Activated T-cell treated with anti-CD3 and anti-CD28 coated beads for 48 hours (primary cell): ENCODE measurements around the gene UNC5C.

Experiments
- DNase-seq: peaks from one replicate; pipeline ENCODE4 v3.0.0-alpha.2; 2020; ENCODE audit warnings: low read depth

UNC5C gene

GRCh38 chr4:95465010-95465409 is 83.8 kb downstream of the UNC5C start:
- DNase-seq, result no peak

- DNase-seq, result no peak
Measured at GRCh38 chr4:95462921-95463320, 85.9 kb downstream of the UNC5C start.

DNA sequence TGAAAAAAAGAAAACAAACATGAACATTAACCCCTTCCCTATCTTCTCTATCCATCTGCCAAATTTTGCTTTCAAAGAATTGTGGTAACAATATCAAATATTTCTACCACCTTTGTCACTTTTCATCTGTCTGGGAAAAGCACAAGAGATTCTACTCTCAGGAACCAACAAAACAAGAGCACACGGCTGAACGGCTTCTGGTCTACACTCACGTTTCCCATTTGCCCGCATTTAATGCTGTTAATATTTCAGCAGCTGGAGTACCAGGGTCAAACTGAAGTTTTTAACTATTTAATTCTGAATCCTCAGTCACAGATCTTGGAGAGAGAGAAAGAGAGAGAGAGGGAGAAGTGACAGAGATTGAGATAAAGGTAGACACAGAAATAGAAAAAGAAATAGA is 91.4 kb downstream of the UNC5C start:
- DNase-seq, result no peak

DNA sequence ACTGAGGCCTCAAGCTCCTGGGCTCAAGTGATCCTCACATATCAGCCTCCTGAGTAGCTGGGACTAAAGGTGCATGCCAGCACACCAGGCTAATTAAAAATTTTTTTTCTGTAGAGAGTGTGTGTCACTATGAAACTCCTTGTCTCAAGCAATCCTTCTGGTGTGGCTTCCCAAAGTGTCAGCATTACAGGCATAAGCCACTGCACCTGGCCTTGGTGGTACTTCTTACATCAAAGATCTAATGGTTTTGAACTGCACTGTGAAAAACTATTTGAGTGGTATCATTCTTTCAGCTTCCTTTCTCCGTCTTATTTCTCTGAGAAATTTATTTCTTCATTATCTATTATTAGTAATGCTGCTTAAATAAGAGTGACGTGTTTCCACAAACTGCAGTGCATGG is 98.5 kb downstream of the UNC5C start:
- DNase-seq, result no peak

DNA sequence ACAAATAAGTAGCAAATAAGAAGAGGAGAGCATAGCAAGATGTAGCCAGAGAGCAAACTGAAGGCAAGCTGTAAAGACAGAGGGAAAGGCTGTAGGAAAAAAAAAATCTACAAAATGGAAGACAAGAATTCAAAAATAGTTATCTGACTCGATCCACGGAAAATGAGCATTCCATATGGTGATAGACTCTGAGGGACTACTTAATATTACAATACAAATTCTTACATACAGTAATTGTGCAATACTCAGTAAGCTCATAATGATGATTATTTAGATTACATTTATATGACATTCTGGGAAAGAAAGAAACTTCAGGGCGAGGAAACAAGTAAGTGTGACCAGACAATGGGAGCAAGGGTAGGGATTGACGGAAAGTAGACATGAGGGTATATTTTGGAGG is 102.6 kb downstream of the UNC5C start:
- DNase-seq, result no peak

DNA sequence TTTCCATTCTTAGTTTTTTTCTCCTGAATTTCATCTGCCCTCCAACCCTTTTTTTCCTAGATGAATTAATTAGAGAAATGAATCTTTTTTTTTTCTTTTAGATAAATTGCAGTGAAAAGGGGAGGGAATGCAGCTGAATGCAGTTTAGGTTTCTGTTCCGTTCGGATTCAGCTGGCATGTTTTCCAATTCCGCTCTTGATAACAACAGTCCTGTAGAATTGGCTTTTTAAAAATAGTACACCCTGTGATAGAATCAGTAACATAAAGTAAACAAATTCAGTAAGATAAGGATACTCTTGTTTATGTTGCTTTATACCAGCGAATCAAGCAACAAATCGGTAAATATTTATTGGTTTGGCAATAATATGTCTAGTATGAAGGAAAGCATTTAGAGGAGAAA is 103.5 kb downstream of the UNC5C start:
- no peak for DNase-seq

DNA sequence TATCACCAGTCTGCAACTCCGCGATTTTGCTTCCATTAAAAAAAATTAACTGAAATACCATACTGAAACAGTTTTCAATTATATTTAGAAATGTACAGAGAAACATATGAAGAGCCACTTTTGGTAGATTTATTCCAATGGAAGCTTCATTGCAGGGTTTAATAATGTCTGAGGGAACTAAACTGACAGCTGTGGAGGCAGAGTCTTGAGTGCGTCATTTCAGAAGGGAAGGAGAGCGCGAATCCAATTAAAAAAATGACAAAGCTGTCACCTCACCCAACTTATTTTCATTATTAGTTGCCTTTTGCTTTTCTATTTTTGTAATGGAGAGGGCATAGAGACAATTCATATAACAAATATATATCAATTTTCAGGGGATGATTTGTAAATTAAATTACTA is 104.0 kb downstream of the UNC5C start:
- DNase-seq, result no peak

DNA sequence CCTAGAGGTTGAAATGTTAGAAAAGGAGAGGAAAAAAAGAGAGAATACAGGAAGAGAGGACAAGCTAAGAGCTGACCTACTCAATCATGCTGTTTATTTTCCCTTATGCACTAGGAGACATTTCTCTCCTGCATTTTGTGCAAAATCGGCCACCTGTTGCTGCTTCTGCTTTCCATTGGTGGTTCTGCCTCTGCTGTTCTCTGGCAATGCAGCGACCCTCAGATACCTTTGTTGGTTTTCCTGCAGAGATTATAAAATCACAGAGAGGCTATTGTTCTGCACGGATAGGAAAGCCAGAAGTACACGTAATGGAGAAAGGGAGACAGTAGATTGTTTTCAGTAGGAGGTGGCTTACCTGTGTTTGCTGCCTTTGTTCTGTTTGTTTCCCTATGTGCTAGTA is 108.9 kb downstream of the UNC5C start:
- no peak for DNase-seq

- no peak for DNase-seq
Measured at GRCh38 chr4:95439071-95439470, 109.7 kb downstream of the UNC5C start.

DNA sequence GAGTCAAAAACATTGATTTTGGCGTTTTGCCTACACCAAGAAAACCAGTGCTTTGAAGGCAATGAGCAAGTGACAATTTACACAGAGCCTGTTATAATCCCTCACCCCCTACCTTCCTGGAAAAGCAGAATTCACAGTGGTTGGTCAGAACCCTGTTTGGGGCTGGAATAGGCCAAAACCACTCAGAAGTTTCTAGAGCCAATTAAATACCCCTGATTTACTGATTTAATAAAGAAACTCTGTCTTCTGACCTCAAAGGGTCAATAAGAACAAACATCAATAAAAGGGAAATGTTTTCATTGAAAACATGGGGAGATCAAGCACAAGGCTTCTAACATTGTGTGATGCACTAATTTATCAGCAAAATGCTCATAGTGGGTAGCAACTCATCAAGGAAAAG is 116.3 kb downstream of the UNC5C start:
- DNase-seq, result no peak

GRCh38 chr4:95431678-95432077 is 117.1 kb downstream of the UNC5C start:
- DNase-seq, result no peak

- no peak for DNase-seq
Measured at GRCh38 chr4:95429416-95429815, 119.4 kb downstream of the UNC5C start.

GRCh38 chr4:95428291-95429070 is 120.3 kb downstream of the UNC5C start:
- DNase-seq, result no peak

DNA sequence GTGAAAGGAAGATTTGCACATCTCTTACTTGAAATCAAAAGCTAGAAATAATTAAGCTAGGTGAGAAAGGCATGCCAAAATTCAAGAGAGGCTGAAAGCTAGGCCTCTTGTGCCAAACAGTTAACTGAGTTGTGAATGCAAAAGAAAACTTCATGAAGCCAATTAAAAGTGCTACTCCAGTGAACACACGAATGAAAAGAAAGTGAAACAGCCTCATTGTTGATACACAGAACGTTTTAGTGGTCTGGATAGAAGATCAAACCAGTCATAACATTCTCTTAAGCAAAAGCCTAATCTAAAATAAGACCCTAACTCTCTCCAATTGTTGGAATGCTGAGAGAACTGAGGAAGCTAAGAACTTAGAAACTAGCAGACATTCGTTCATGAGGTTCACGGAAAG is 122.3 kb downstream of the UNC5C start:
- no peak for DNase-seq

- no peak for DNase-seq
Measured at GRCh38 chr4:95422436-95422835, 126.3 kb downstream of the UNC5C start.

DNA sequence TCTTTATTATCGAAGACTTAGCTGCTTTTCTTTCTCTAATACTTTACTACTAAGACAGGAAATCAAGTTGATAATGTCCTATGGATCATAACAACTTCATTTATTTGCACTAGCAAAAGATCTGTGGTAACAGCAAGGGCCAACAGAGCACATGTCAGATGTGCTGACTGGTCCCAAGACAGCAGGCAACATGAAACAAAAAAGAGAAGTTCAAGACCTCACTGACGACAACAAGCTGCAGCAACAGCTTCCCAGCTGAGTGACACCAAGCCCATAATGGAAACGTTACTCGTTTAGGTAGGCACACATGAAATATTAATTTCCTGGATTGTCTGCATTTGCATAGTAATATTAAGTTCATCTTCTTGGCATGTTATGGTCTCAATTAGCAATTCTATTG is 126.9 kb downstream of the UNC5C start:
- DNase-seq, result no peak

DNA sequence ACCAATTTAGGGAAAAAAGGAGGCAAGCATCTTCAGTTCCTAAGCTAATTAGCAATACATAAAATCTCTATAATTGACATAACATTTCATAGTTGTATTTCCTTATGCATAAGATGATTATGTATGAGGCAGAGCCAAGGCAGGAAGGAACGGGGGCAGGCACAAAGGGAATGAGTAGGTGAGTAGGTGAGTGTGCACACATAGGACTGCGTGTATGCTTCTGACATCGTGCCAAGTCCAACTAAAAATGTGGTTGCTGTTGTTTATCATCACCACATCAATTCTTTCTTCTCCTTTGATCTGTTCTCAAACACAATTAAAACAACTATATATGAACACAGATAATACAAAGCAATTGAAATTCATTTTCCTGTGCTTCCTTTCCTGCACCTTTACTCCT is 131.2 kb downstream of the UNC5C start:
- no peak for DNase-seq

- no peak for DNase-seq
Measured at GRCh38 chr4:95415346-95415771, 133.4 kb downstream of the UNC5C start.

GRCh38 chr4:95411371-95412088 is 137.2 kb downstream of the UNC5C start:
- DNase-seq, result no peak

DNA sequence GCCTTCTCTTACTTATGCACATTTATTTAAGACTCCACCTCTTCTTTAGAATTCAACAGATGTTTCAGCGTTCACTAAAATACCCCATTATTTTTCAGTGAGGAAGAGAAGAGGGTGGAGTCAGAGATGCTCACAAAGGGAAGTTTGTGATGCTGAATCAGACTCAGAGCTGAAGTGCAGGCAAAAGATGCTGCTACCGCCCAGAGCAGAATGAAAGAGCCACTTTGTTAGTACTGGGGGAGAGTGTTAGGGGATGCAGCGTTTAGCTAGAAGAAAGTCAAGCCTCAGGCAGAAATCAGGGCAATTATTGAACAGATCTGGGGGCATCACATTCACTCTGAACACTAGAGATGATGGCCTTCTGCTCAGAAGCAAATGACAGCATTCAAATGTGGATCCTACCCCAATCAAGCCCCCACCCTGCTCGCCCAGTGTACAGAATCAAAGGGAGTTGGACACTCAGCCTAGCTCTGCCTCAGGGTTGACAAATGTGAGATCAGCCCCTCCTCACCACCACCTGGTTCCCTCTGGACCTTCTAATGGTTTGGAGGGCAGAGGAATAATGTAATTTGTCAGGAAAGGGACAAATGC is 138.3 kb downstream of the UNC5C start:
- no peak for DNase-seq

DNA sequence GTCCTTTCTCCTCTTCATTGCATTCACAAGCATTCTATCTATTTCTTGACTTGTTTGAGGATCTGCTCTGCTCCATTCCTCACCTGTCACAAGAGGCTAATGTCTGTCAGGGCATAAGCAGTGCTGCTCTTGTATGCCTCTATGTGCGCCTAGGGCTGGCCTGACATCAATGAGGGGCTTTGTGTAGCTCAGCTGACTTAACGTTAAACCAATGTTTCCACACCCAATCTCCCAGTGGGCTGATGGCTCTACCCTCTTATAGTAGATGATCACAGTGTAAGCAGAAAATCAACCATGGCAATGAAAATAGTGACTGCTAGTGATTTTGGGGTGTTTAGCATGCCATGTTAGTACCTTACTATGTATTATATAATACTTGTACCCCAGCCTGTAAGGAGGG is 139.0 kb downstream of the UNC5C start:
- DNase-seq, result no peak

DNA sequence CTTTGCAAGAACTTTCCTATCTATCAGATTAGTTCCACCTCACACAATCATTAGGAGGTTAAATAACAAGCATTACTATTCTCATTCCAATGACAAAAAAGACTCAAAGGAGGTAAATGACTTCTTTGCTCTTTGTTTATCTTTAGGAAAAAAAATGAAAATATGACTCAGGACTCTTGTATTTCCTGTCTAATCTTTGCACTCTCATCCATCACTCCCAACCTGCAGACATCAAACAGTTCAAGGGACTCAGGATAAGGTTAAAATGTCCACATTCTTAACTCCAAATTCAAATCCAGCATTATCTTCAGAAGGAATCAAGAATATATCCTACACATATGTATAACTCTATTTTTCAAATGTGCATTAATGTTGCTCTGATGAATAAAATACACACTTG is 139.6 kb downstream of the UNC5C start:
- DNase-seq, result no peak

DNA sequence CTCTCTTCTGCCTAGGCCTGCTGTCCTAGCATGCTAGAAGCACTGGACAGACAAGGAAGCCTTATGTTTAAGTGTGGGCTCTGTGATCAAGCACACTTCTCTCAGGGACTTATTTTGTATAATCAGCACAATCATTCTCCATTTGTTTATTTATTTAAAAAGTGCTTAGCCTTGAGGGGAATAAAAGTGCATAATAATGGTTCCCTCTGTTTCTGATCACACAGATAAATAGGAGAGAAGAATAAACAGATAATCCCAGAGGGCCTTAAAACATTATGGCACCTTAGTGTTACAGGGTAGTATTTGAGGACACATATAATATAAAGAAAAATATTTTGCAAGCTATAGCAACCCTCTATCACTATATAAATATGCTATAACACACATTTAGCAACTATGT is 146.5 kb downstream of the UNC5C start:
- DNase-seq, result no peak
